Measurements from ENCODE around the gene HIBCH.

DNA sequence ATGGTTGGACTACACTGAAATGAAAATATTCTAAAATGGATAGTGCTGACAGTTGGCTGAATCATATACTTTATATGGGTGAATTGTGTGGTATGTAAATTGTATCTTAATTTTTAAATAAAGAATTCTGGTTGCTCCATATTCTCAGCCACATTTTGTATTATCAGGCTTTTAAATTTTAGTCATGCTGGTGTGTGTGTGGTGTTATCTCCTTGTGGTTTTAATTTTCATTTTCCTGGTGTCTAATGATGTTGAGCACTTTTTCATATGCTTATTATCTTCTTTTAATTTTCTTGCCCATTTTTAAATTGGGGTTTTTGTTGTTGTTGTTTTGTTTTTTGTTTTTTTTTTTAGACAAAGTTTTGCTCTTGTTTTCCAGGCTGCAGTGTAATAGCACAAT is 3.8 kb upstream of the HIBCH start:
- TF ChIP-seq, protein P1, sequence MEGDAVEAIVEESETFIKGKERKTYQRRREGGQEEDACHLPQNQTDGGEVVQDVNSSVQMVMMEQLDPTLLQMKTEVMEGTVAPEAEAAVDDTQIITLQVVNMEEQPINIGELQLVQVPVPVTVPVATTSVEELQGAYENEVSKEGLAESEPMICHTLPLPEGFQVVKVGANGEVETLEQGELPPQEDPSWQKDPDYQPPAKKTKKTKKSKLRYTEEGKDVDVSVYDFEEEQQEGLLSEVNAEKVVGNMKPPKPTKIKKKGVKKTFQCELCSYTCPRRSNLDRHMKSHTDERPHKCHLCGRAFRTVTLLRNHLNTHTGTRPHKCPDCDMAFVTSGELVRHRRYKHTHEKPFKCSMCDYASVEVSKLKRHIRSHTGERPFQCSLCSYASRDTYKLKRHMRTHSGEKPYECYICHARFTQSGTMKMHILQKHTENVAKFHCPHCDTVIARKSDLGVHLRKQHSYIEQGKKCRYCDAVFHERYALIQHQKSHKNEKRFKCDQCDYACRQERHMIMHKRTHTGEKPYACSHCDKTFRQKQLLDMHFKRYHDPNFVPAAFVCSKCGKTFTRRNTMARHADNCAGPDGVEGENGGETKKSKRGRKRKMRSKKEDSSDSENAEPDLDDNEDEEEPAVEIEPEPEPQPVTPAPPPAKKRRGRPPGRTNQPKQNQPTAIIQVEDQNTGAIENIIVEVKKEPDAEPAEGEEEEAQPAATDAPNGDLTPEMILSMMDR (conservative IDR thresholded peaks at IDR 0.05) = no peak
- no peak for TF ChIP-seq ZFX (IDR thresholded peaks at IDR 0.05)
